ENCODE results near the gene NTNG2. TPM values are rescaled to one million over a fixed set of nuclear protein-coding genes. Genes with fewer than 3 reads are reported as not detected.
"Not testable (repeated sequence)": the region's sequence is repeated elsewhere in the genome, so short reads cannot be mapped to it uniquely, and the experiment has no call there.

The NTNG2 gene
- total RNA-seq, 4 donors from 2014 or later = 1.5 to 6.6 (median 4.3) TPM

- 43% methylated on average over 10 of the region's 10 CpGs for WGBS
- no peak for DNase-seq (ENCODE audit: extremely low spot score)
- Histone ChIP-seq H3K9me3 (no peaks in the 10 kb centered on the region), H3K4me1 (peaks cover 0 to 6% (median 0%) of the 10 kb centered on the region in 4 donors), H3K4me3 (no peak overlapping the region), H3K27ac (replicated peaks in 1 of 4) (no peak overlapping the region), H3K27me3 (no peaks in the 10 kb centered on the region), H3K36me3 (peaks cover 51 to 95% (median 74%) of the 10 kb centered on the region in 4 donors)
- intact Hi-C loops (cut with DNase I) = no loop called here
- TF ChIP-seq POLR2AphosphoS5 (IDR thresholded peaks at IDR 0.05) = no peak
- TF ChIP-seq EP300 (IDR thresholded peaks at IDR 0.05) = no peak
- TF ChIP-seq CTCF (IDR thresholded peaks at IDR 0.05) = peak; percentile 74 to 88 (median 82)
Observed at GRCh38 chr9:132268725-132269352, 107.0 kb downstream of the NTNG2 start.

GRCh38 chr9:132269704-132270516 is 108.1 kb downstream of the NTNG2 start:
- peaks cover 51 to 95% (median 74%) of the 10 kb centered on the region in 4 donors for H3K36me3 ChIP-seq
- not testable (repeated sequence) for H3K27me3 ChIP-seq; DNase-seq (ENCODE audit: extremely low spot score); H3K4me3 ChIP-seq; H3K4me1 ChIP-seq; H3K9me3 ChIP-seq; H3K27ac ChIP-seq (replicated peaks in 1 of 4)
- 81% methylated on average over 10 of the region's 16 CpGs for WGBS
- intact Hi-C loops (cut with DNase I) = loop anchor here (10.0 kb wide), 1 partner anchor 1125 kb away; no protein-coding TSS in a partner anchor

GRCh38 chr9:132274861-132275260 is 113.0 kb downstream of the NTNG2 start:
- intact Hi-C loops (cut with DNase I) = loop anchor here (10.0 kb wide), 1 partner anchor 1130 kb away; no protein-coding TSS in a partner anchor
- no peaks in the 10 kb centered on the region for H3K27me3 ChIP-seq
- 80% methylated on average over 2 of the region's 2 CpGs for WGBS
- TF ChIP-seq POLR2AphosphoS5 (IDR thresholded peaks at IDR 0.05) (no peak), POLR2A (IDR thresholded peaks at IDR 0.05; ENCODE audit: low read depth) (no peak), EP300 (IDR thresholded peaks at IDR 0.05) (no peak)
- no peak for DNase-seq (ENCODE audit: extremely low spot score)
- no peak overlapping the region for H3K4me3 ChIP-seq
- H3K27ac ChIP-seq (replicated peaks in 1 of 4) = no peak overlapping the region
- no peaks in the 10 kb centered on the region for H3K4me1 ChIP-seq
- no peaks in the 10 kb centered on the region for H3K9me3 ChIP-seq
- H3K36me3 ChIP-seq = peaks cover 71 to 99% (median 94%) of the 10 kb centered on the region in 4 donors

GRCh38 chr9:132283165-132283564 is 121.3 kb downstream of the NTNG2 start:
- Histone ChIP-seq H3K9me3 (no peaks in the 10 kb centered on the region), H3K27ac (replicated peaks in 1 of 4) (no peak overlapping the region), H3K4me1 (peaks cover 0 to 2% (median 0%) of the 10 kb centered on the region in 4 donors), H3K4me3 (no peak overlapping the region), H3K27me3 (no peaks in the 10 kb centered on the region), H3K36me3 (peaks cover 72 to 100% (median 96%) of the 10 kb centered on the region in 4 donors)
- DNase-seq (ENCODE audit: extremely low spot score) = no peak
- TF ChIP-seq POLR2AphosphoS5 (IDR thresholded peaks at IDR 0.05) = no peak
- TF ChIP-seq POLR2A (IDR thresholded peaks at IDR 0.05; ENCODE audit: low read depth) = no peak
- no peak for TF ChIP-seq EP300 (IDR thresholded peaks at IDR 0.05)
- intact Hi-C loops (cut with DNase I) = loop anchor here (10.0 kb wide), 1 partner anchor 62 kb away; no protein-coding TSS in a partner anchor
- WGBS = 73% methylated on average over 4 of the region's 4 CpGs

- Histone ChIP-seq H3K4me3 (no peak overlapping the region), H3K27me3 (no peaks in the 10 kb centered on the region), H3K27ac (replicated peaks in 1 of 4) (no peak overlapping the region), H3K4me1 (peaks cover 3 to 9% (median 5%) of the 10 kb centered on the region in 4 donors), H3K9me3 (no peaks in the 10 kb centered on the region), H3K36me3 (peaks cover 66 to 100% (median 93%) of the 10 kb centered on the region in 4 donors)
- no peak for DNase-seq (ENCODE audit: extremely low spot score)
- 79% methylated on average over 6 of the region's 7 CpGs for WGBS
- TF ChIP-seq POLR2A (IDR thresholded peaks at IDR 0.05; ENCODE audit: low read depth) (no peak), POLR2AphosphoS5 (IDR thresholded peaks at IDR 0.05) (no peak), EP300 (IDR thresholded peaks at IDR 0.05) (no peak), CTCF (IDR thresholded peaks at IDR 0.05) (no peak)
- intact Hi-C loops (cut with DNase I) = loop anchor here (10.0 kb wide), 1 partner anchor 61 kb away; no protein-coding TSS in a partner anchor
Observed at GRCh38 chr9:132283863-132284262, 122.0 kb downstream of the NTNG2 start.

GRCh38 chr9:132287256-132287760 is 125.5 kb downstream of the NTNG2 start:
- intact Hi-C loops (cut with DNase I) = loop anchor here (10.0 kb wide), 1 partner anchor 57 kb away; no protein-coding TSS in a partner anchor
- 80% methylated on average over 3 of the region's 3 CpGs for WGBS
- Histone ChIP-seq H3K4me3 (no peak overlapping the region), H3K4me1 (peaks cover 8 to 13% (median 11%) of the 10 kb centered on the region in 4 donors), H3K27ac (replicated peaks in 1 of 4) (no peak overlapping the region), H3K36me3 (peaks cover 48 to 88% (median 65%) of the 10 kb centered on the region in 4 donors), H3K27me3 (no peaks in the 10 kb centered on the region), H3K9me3 (no peaks in the 10 kb centered on the region)
- no peak for DNase-seq (ENCODE audit: extremely low spot score)
- TF ChIP-seq EP300 (IDR thresholded peaks at IDR 0.05) = no peak
- no peak for TF ChIP-seq CTCF (IDR thresholded peaks at IDR 0.05)
- TF ChIP-seq POLR2AphosphoS5 (IDR thresholded peaks at IDR 0.05) = no peak
- no peak for TF ChIP-seq POLR2A (IDR thresholded peaks at IDR 0.05; ENCODE audit: low read depth)
